Measurements from ENCODE around the gene CARMIL1. TPM values are rescaled to one million over a fixed set of nuclear protein-coding genes. Genes with fewer than 3 reads are reported as not detected.

CARMIL1 gene
- total and polyA plus RNA-seq, 2 of the 8 experiments (the other 6 are each of a cell fraction or from before 2014, with no cell fraction given) = 20.3 to 40.4 TPM

- WGBS, 2 experiments (ENCODE audit: extremely low coverage in 1 of 2, insufficient coverage in 1 of 2, insufficient read length in 1 of 2, insufficient replicate concordance in 2 of 2, low coverage in 1 of 2, low lambda C conversion rate in 2 of 2, missing lambda C conversion rate in 1 of 2) = 87% methylated on average over 1 of the region's 1 CpG; no CpG with 5 or more reads in 1 of the 2 experiments
- DNase-seq (ENCODE audit: low read depth in 1 of 2, low spot score in 2 of 2) (no peak), FAIRE-seq (no peak)
- no peak overlapping the region for H4K8ac ChIP-seq (ENCODE audit: extremely low read depth, insufficient read depth, low read length)
- no peak overlapping the region for H3K4me3 ChIP-seq (ENCODE audit: extremely low read depth in 1 of 4, insufficient read depth in 2 of 4, low read depth in 3 of 4, low read length in 4 of 4)
- no peak for TF ChIP-seq KDM4A (IDR thresholded peaks at IDR 0.05; ENCODE audit: low read depth, low read length, severe bottlenecking)
- TF ChIP-seq SIRT6 (IDR thresholded peaks at IDR 0.05; ENCODE audit: low read length) = no peak
- no peak for TF ChIP-seq BRCA1 (IDR thresholded peaks at IDR 0.05; ENCODE audit: low read depth, low read length)
- no peak for TF ChIP-seq ATF2 (IDR thresholded peaks at IDR 0.05; ENCODE audit: low read length)
- no peak overlapping the region for H2BK120ac ChIP-seq (replicated peaks; ENCODE audit: low read depth, low read length)
- H2BK5ac ChIP-seq (ENCODE audit: low read depth, low read length) = no peak overlapping the region
- POLR2A ChIA-PET (ENCODE audit: partially characterized antibody) = no interaction called here
- no peaks in the 10 kb centered on the region for H3K36me3 ChIP-seq (ENCODE audit: control insufficient read depth in 2 of 4, insufficient read depth in 4 of 4, low read length in 3 of 4)
- no peak overlapping the region for H3K18ac ChIP-seq (ENCODE audit: extremely low read depth, low read length)
- H2BK15ac ChIP-seq (ENCODE audit: low read length) = no peak overlapping the region
- no peaks in the 10 kb centered on the region for H3K23me2 ChIP-seq (ENCODE audit: low read depth, low read length)
- no peak overlapping the region for H3K27ac ChIP-seq (ENCODE audit: low read depth, low read length)
- H3K4me1 ChIP-seq (replicated peaks in 1 of 4; ENCODE audit: control insufficient read depth in 3 of 4, insufficient read depth in 4 of 4, low read length in 3 of 4) = peaks cover 0 to 2% (median 0%) of the 10 kb centered on the region in 4 experiments; a peak in 1 of 7 replicates
- H2AK5ac ChIP-seq (ENCODE audit: low read depth, low read length) = no peak overlapping the region
- CTCF ChIA-PET (ENCODE audit: partially characterized antibody) = interaction anchor here (0.7 to 1.1 kb wide), 2 partner anchors 17 to 317 kb away, joined by 3 read pairs; no protein-coding TSS in a partner anchor
- H2BK12ac ChIP-seq (ENCODE audit: low read depth, low read length) = no peak overlapping the region
- H3K9me3 ChIP-seq (ENCODE audit: insufficient read depth in 2 of 2, low read depth in 1 of 2, low read length in 1 of 2) = no peaks in the 10 kb centered on the region
- no peak overlapping the region for H3K4ac ChIP-seq (replicated peaks; ENCODE audit: insufficient read length, low read depth, low read length)
- no peak overlapping the region for H3K9ac ChIP-seq (replicated peaks in 1 of 4; ENCODE audit: extremely low read depth in 1 of 4, low read depth in 3 of 4, low read length in 3 of 4)
- no peak overlapping the region for H4K91ac ChIP-seq (replicated peaks; ENCODE audit: insufficient read length, low read length)
- H4K5ac ChIP-seq (ENCODE audit: insufficient read length, low read depth, low read length) = no peak overlapping the region
- H3K27me3 ChIP-seq (replicated peaks in 1 of 4; ENCODE audit: control insufficient read depth in 3 of 4, extremely low read depth in 1 of 4, insufficient read depth in 3 of 4, low read length in 3 of 4) = no peaks in the 10 kb centered on the region
- no peaks in the 10 kb centered on the region; a peak in 1 of 4 replicates for H3K79me2 ChIP-seq (ENCODE audit: control insufficient read depth in 1 of 2, insufficient read depth in 2 of 2, low read length in 2 of 2)
- no peak overlapping the region for H3K4me2 ChIP-seq (ENCODE audit: insufficient read depth in 1 of 2, low read depth in 2 of 2, low read length in 2 of 2)
- no peak overlapping the region for H3K56ac ChIP-seq (replicated peaks; ENCODE audit: insufficient read length, low read depth, low read length)
- H3K23ac ChIP-seq (ENCODE audit: insufficient read length) = no peak overlapping the region
- no peaks in the 10 kb centered on the region for H4K20me1 ChIP-seq (replicated peaks in 1 of 2; ENCODE audit: control insufficient read depth in 1 of 2, insufficient read depth in 2 of 2, low read length in 2 of 2)
- no peak overlapping the region for H2AFZ ChIP-seq (ENCODE audit: low read length)
- no peaks in the 10 kb centered on the region for H3K79me1 ChIP-seq (ENCODE audit: low read depth, low read length)
- no peak overlapping the region for H2BK20ac ChIP-seq (ENCODE audit: low read length)
- H3K14ac ChIP-seq (ENCODE audit: insufficient read length) = no peak overlapping the region
Observed at GRCh38 chr6:25239498-25239897, 39.7 kb upstream of the CARMIL1 start.

Data from H1 (cell line).